ENCODE measurements around the gene CEP44.
"Not testable (repeated sequence)": the region's sequence is repeated elsewhere in the genome, so short reads cannot be mapped to it uniquely, and the experiment has no call there.

CEP44 gene

GRCh38 chr4:174324725-174325124 lies 41.0 kb downstream of the CEP44 start:
- no peak for DNase-seq (ENCODE audit: low read depth in 2 of 2)

- no peak for DNase-seq (ENCODE audit: low read depth in 2 of 2)
Measured at GRCh38 chr4:174332741-174333493, 49.2 kb downstream of the CEP44 start.

- no peak for DNase-seq (ENCODE audit: low read depth in 2 of 2)
Measured at GRCh38 chr4:174334628-174335027, 50.9 kb downstream of the CEP44 start.

- DNase-seq (ENCODE audit: low read depth in 2 of 2), result no peak
Measured at GRCh38 chr4:174340714-174341113, 57.0 kb downstream of the CEP44 start.

GRCh38 chr4:174349156-174349555 lies 65.4 kb downstream of the CEP44 start:
- no peak for DNase-seq (ENCODE audit: low read depth in 2 of 2)

GRCh38 chr4:174352061-174352819 lies 68.5 kb downstream of the CEP44 start:
- DNase-seq (ENCODE audit: low read depth in 2 of 2), result no peak

GRCh38 chr4:174357321-174357720 lies 73.6 kb downstream of the CEP44 start:
- DNase-seq (ENCODE audit: low read depth in 2 of 2), result no peak

- no peak for DNase-seq (ENCODE audit: low read depth in 2 of 2)
Measured at GRCh38 chr4:174358410-174358809, 74.7 kb downstream of the CEP44 start.

GRCh38 chr4:174358829-174359228 lies 75.1 kb downstream of the CEP44 start:
- no peak for DNase-seq (ENCODE audit: low read depth in 2 of 2)

- DNase-seq (ENCODE audit: low read depth in 2 of 2), result no peak
Measured at GRCh38 chr4:174362340-174362739, 78.6 kb downstream of the CEP44 start.

- DNase-seq (ENCODE audit: low read depth in 2 of 2), result not testable (repeated sequence)
Measured at GRCh38 chr4:174363782-174364181, 80.1 kb downstream of the CEP44 start.

- DNase-seq (ENCODE audit: low read depth in 2 of 2), result no peak
Measured at GRCh38 chr4:174365018-174365587, 81.4 kb downstream of the CEP44 start.

GRCh38 chr4:174369985-174370384 lies 86.3 kb downstream of the CEP44 start:
- no peak for DNase-seq (ENCODE audit: low read depth in 2 of 2)

- DNase-seq (ENCODE audit: low read depth in 2 of 2), result no peak
Measured at GRCh38 chr4:174373821-174374220, 90.1 kb downstream of the CEP44 start.

- DNase-seq (ENCODE audit: low read depth in 2 of 2), result no peak
Measured at GRCh38 chr4:174375422-174375821, 91.7 kb downstream of the CEP44 start.

GRCh38 chr4:174377613-174378012 lies 93.9 kb downstream of the CEP44 start:
- no peak for DNase-seq (ENCODE audit: low read depth in 2 of 2)

GRCh38 chr4:174378951-174379350 lies 95.2 kb downstream of the CEP44 start:
- no peak for DNase-seq (ENCODE audit: low read depth in 2 of 2)

GRCh38 chr4:174380206-174380605 lies 96.5 kb downstream of the CEP44 start:
- DNase-seq (ENCODE audit: low read depth in 2 of 2), result not testable (repeated sequence)

- DNase-seq (ENCODE audit: low read depth in 2 of 2), result no peak
Measured at GRCh38 chr4:174380699-174381439, 97.2 kb downstream of the CEP44 start.

GRCh38 chr4:174381440-174381800 lies 97.7 kb downstream of the CEP44 start:
- no peak for DNase-seq (ENCODE audit: low read depth in 2 of 2)
